GM19025 (cell line): ENCODE results near the gene CAB39L.

ENCODE experiments used
- ATAC-seq: cut with Tn5 transposase; IDR thresholded peaks from one replicate; pipeline ENCODE4 v1.9.1; 2021; ENCODE audit warnings: mild to moderate bottlenecking, low read depth, moderate library complexity; ENCODE audit not compliant: unreplicated experiment

The CAB39L gene

DNA sequence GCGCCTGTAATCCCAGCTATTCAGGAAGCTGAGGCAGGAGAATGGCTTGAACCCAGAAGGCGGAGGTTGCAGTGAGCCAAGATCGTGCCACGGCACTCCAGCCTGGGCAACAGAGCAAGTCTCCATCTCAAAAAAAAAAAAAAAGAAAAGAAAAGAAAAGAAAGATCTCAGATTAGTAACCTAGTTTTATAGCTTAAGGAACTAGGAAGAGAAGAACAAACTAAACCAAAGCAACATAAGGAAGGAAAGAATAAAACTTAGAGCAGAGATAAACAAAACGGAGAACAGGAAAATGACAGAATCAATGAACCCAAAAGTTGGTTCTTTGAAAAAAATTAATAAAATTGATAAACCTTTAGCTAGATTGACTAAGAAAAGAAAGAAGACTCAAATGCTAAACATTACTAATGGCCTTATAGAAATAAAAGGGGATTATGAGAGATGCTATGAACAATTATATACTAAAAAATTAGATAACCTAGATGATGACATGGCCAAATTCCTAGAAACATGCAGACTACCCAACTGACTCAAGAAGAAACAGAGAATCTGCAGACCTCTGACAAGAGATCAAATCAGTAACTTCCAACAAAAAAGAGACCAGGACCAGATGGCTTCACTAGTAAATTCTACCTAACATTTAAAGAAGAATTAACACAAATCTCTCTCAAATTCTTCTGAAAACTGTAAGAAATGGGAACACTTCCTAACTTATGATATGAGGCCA is 127.9 kb downstream of the CAB39L start:
- no peak for ATAC-seq

DNA sequence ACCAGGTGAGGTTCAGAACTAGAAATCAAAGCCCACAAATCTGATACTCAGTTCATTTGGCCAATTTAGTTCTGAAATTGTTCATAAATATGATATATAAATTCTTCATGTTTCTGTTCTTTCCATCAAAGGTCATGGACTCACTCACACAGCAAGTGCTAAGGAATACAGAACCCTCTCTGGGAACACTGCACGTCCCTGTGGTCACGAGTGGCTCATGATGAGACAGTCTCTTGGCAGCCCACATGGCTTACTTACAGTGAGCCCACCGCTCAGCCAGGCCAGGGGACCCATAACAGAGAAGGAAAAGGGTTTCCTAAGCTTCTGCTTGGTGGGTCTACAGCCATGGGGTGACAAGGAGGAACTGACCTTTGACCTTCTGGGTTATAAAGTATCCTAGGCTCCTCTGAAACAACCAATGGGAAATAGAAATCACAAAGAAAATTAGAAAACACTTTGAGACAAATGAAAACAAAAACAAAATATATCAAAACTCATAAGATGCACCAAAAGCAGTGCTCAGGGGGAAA is 128.8 kb downstream of the CAB39L start:
- no peak for ATAC-seq

DNA sequence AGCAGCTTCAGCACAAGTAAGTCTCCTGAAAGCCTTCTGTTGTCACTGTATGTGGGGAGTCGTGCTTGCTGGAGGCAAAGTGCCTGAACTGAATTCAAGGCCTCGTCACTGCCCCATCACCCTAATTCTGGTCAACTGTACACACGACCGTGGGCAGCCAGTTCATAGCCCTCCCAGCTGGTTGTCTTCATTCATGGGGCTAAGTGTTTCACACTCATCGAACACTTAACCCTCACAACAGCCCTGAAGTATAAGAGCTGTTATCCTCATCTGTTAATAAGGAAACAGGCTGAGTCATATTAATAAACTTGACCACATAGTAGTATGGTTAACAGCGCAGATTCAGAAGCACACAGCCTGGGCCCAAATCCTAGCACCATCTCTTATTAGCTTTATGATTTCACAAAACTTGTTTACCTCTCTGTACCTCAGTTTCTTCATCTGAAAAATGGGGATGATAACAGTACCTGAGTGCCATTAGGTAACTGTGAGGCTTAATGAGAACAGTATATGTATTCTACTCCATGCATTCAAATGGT is 129.5 kb downstream of the CAB39L start:
- peak; percentile 58 for ATAC-seq

DNA sequence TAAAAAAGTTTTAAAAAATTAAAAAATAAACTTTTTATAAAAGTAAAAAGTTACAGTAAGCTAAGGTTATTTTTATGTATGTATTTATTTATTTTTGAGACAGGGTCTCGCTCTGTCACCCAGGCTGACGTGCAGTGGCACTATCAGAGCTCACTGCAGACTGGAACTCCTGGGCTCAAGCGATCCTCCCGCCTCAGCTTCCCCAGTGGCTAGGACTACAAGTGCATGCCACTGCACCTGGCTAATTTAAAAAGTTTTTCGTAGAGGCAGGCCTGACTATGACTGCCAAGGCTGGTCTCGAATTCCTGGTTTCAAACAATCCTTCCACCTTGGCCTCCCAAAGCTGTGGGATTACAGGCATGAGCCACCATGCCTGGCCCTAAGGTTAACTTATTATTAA is 132.0 kb downstream of the CAB39L start:
- ATAC-seq: no peak

DNA sequence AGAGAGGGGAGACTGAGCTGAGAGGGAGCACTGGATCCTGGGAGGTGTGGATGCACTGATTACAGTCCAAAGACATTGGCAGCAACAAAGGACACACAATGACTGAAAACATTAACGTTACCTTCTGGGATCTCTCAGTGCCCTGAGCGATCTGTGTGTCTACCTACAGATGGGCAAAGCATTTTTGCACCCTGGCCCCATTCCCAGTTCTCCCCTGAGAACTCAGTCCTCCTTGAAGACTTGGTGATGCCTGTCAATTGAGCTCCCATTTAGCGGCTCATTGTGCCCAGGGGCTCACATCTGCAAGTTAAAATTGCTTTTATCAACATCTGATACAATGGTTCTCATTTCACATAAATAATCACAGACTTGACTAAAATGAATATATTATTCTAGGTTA is 133.6 kb downstream of the CAB39L start:
- ATAC-seq: no peak

DNA sequence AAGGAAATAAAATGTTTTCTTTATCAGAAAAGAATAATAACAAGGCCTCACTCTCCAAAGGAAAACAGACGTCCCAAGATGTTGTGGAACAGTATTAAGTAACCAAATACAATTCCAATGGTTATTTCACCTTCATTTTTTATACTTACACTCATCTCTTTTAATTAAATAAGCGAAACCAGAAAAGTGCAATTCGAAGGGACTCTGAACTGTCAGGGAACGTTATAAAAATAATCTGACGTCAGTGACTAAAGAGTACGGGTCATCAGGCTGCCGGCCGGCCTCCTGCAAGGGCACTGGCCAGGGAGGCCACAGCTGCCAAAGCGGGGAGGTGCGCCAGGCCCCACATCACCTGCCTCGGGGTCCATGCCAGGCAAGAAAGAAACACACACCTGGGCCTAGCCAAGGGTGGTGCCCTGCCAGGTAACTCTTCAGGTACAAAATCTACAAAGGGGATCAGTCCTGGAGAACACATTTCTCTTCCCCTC is 134.9 kb downstream of the CAB39L start:
- no peak for ATAC-seq

DNA sequence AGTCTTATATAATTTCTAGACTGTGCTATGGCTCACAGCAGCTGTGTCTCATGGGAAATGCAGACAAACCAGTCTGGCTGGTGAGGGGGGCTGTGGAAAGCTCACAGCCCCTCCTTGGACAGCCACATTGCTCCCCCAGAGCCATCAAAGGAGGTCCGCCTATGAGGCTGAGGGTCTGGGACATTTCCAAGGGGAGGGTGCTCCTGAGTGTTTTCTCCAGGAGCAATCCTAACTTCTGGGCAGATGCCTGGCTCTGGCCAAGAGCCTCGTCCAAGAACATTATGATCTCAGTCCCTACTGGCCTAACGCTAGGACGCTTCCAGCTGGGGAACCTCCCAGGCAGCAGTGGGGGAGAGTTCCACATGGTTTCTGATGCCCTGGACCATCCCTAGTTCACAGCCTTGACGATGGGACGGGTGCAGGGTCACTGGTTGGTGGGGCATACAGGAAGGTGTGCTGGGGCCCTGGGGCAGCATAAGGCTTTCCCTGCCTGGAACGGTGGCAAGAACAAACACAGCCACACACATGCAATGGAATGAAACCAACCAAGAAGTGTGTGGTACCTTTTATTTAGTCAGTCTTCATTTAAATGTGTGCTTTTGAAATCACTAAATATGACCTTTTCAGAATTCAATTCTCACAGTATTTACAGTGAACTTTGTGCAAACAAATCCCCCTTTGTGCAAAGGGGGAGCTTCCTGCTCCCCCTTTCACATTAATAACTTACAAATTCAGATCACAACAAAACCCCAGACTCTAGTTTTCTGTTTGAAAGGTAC is 135.6 kb downstream of the CAB39L start:
- ATAC-seq: no peak

DNA sequence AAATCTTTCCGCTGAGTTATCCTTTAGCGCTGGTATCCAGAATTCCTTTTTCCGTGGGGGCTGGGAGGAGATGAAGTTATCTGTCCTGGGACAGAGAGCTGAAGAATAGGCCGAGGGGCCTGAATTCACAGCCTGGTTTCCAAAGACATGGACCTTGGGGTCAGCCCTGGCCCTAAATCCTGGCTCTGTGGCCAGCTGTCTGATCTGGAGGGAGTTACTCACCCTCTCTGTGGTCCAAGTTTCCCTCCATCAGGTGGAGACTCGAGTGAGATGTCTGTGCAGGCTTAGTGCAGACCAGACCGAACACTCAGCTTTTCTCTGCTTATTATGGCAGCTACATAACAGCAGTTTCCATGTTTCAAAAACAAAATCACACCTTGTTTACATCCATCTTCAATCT is 136.5 kb downstream of the CAB39L start:
- no peak for ATAC-seq

DNA sequence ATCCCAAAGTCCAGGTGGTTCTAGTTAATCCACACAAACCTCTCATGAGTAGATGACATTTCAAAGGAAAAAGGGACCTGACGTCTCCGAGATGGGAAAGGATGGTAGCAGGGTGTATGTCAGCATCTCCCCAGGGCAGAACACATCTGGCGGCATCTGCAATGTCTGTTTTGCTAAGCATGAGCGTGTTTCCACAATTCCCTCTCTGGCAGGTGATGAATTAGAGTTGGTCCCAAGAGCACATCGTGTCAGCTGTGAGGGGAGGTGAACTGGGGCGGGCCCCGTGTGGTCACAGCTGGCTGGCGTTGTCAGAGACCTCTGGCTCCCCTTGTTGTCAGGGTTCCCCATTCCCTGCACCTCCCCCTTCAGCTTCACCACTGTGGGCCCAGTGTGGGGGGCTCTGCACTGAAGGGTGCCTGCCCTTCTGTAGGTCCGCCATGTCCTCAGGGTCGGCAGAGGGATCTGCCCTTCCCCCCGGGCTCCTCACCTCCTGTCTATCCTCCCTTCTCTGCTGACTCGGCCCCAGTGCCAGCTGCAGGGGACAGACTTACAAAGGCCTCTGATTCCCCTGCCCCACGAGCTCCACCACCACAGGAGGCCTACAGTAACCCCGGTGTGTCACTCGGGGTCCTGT is 138.0 kb downstream of the CAB39L start:
- no peak for ATAC-seq

DNA sequence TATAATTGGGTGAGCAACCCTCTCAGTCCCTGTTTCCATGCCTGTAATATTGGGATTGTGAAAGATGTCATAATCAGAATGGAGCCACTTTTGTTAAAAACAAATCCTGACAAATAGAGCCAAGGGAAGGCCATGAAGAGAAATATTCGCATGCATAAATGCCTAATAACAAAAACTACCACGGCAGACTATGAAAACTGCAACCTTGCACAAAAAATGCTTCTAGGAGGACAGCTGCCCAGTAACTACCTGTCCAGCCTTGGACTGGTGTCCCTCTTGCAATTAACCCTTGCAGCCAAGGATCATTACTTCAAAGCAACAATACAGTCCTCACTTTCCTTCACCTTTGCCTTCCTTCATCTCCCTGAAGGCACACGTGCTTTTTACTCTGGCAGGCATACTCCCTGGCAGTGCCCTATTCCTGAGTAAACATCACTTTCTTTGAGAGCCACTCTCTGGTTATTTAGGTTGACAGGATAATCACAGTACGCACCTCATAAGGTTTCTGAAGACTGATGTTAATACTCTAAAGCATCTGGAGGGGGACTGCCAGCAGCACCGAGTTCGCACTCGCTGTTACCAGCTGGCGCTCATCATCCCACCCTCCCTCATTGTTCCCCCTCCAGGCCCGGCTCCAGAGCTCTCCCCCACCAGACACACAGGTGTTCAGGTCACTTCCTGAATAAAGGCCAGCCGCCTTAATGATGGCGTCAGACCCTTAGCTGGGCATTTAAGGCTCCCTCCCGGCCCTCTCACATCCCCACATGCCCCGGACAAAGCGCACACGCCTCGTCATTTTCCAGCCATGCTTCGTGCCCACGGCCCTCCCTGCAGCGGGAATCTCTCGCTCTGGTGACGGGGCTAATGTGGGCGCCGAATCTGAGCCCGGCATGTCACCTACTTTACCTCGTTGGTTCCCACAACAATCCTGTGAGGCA is 138.8 kb downstream of the CAB39L start:
- no peak for ATAC-seq

DNA sequence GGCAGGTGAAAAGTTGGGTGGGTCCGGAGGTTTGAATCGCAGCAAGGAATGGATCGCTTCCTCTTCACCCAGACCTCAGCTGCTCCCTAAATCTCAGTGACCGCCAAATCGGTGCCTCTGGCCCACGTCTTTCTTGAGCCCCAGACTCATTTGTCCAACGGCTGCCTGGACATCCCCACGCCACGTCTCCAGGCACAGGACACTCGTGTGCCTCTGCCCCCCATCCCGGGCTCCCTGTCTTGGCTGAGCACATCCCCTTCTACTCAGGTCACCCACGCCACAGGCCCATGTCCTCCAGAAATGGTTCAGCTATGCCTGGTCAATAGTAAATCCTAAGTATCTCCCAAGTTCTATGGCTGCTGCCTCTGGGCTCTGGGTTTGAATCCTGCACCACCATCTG is 139.5 kb downstream of the CAB39L start:
- ATAC-seq: no peak

DNA sequence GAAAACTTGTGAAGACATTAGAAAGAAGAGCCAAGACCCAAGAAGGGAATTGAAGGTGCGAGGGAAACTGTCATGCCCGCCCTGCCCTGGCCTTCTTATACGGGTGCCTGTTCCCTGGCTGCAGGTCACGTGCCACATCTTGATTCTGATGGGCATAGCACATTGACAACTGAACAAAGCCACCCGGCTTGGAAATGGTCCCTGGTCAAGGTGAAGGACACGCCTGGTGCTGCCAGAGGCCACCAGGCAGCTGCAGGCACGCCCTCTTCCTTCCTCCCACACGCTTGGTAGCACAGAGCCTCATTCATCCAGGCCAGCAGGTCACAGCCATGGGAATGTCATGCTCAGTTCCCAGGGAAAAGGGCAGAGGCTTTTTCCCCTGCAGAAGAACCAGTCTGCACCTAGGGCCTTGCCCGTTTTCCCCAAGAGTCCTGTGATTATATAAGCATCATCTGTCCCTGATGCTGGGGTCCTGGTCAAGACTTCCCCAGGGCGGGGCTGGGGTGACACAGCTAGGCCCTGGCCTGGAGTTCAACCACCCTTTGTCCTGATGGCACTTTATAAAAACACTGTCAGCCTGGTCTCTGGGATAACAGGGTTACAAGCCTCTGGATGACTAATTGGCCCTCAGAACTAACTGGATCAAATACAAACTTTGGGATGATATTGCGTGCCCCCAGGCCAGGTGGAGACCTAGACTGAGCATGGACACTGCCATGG is 140.2 kb downstream of the CAB39L start:
- ATAC-seq: no peak

DNA sequence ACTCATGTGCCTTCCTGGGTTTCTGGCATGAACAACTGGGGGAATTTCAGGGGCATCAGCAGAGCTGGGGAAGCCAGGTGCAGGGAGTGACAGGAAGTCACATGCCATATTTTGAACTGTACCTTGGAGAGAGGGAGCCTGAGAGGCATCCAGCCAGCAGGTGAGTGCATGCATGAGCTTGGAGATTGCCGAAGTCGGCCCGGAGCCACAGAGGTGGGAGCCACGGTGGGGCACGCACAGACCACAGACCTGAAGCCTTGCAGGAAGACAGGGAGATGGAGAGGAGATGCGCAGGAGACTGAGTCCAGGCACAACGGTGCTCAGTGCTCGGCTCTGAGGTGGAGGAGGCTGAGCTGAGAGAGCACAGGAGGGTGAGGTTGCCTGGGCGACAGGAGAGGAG is 141.0 kb downstream of the CAB39L start:
- ATAC-seq: no peak

DNA sequence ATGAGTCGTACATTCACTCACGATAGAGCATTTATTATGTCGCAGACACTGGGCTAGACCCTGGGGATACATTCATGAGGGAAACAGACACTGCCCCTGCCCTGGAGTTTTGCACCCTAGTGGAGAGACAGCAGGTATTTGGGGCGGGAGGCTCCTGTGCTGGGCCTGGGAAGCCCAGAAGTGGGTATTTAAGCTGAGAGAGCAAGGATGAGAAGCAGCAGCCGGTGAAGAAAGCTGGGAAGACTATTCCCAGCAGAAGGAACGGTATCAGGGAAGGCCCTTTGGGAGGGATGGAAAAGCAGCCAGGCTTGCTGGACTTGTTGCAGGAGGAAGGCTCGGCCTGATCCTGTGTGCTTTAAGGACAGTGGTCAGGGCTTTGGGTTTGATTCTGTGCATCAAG is 141.6 kb downstream of the CAB39L start:
- no peak for ATAC-seq

DNA sequence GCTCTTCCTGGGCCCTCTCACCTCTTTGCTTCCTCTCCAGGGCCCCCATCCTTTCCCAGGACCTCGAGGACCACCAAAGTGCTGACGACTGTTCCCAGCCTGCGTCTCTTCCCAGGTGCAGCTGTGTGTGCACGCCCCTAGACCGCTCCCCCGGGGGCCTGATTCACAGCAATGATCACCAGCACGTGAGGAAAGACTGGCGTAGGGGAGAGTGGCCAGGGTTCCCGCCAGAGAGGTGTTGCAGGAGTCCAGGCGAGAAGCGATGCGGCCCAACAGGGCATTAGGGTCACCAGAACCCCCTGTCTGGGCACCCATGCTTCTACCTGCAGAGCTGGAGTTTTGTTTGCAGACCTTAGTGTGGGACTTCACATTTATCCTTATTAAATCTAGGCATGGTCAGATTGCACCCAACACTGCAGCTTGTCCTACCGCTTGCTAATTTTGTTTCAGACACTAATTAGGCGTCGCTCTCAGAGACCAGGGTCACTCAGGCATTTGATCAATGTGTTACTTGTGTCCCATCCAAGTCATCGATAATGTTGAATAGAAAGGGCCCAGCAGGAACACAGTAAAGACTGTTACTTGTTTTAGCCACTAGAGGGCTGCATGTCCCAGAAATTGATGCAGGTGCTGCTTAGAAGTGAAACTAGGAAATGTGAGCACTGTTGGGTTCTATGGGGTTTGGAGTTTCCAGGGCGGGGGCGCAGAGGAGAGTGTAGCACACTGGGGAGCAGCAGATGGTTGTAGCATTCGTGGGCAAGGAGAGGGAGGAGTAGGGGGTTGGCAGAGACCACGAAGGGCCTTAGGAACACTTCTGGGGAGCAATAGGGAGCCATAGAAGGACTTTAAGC is 142.9 kb downstream of the CAB39L start:
- peak; percentile 81 for ATAC-seq

DNA sequence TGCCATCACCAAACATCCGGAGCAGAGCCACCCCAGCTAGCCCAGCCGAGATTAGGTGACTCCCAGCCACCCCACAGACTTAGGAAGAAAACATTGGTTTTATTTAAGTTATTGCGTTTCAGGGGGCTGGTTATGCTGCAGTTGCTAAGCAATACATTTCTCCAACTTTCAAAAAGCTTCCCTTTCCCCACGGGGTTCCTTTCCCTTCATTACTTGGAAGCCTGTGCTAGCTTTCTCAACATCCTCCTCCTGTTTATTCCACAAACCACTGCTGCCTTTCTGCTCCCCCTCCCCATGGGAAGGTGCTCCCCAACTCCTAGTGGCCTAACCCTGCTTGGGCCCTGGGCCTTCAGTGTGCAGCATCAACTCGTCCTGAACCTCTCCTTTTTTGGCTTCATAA is 143.6 kb downstream of the CAB39L start:
- ATAC-seq: no peak

DNA sequence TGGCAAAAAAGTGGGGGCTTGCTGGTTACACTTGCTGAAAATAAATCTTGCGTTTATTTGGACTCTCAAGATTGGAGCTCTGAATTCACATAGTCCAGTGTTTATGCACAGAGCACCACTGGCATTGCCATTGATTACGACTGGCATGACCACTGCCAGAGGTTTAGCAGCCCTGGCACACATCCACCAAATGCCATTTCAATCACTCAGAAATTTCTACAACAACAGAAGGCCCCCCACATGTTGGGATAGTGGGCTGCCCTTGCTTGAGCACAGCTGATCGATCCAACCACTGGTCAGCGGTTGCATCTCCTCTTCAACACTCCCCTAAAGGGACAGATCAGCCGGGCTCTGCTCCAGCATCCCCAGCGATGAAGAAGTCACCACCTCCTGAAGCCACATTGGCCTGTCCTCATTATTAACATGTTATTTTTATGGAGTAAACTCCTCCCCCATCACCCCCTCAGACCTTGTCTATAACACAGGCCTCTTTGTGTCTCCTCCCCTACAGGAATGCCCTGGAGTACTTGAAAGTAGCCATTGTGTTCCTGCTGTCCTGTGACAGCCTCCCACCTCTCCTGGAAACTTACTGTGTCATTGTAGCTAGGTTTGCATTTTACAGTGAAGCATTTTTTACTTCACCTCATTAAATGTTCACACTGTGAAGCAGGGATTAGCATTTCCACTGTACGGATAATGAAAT is 144.8 kb downstream of the CAB39L start:
- ATAC-seq: no peak

DNA sequence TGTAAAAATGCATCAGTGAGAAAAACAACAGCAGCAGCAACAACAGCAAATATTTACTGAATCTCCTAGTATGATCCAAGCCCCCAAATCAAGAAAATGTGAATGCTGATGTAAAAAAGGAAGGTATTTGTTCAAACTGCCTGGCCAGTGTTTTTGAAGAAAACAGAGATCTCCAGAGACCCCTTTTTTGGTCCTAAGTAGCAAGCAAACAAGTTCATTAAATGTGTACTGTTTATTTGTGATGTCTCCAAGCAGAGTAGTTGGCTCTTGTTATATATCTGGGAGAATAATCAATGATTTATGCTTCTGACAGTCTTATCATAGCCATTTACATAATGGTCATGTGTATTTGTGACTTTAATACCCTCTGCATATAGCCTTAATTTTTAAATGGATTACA is 145.4 kb downstream of the CAB39L start:
- no peak for ATAC-seq
